ENCODE measurements around the gene SHANK3. TPM values are rescaled to one million over a fixed set of nuclear protein-coding genes. Genes with fewer than 3 reads are reported as not detected.
A peak's percentile ranks its signal among the peaks of the same experiment; 100 is the strongest.

Gene SHANK3
- total and polyA plus RNA-seq, 8 donors: 17.2 to 42.9 (median 23.5) TPM

- Histone ChIP-seq H3K4me1 (peaks cover 5 to 10% of the 10 kb centered on the region in 2 donors), H3K27ac (no peak overlapping the region), H3K9me3 (no peaks in the 10 kb centered on the region), H3K36me3 (peaks cover 0 to 7% of the 10 kb centered on the region in 2 donors), H3K27me3 (no peaks in the 10 kb centered on the region), H3K4me3 (no peak overlapping the region)
- DNase-seq: no peak
- no peak for ATAC-seq
- intact Hi-C loops (cut with DNase I): no loop called here
- TF ChIP-seq CTCF (IDR thresholded peaks at IDR 0.05): no peak
These were observed 21.5 kb downstream of the SHANK3 start for GRCh38 chr22:50694099-50694605.

- peaks cover 0 to 12% of the 10 kb centered on the region in 2 donors for H3K36me3 ChIP-seq
- intact Hi-C loops (cut with DNase I): no loop called here
- H3K27ac ChIP-seq: no peak overlapping the region
- no peaks in the 10 kb centered on the region for H3K9me3 ChIP-seq
- DNase-seq (peak in 2 of 4 donors; percentile 24 to 51), ATAC-seq (no peak)
- no peak overlapping the region for H3K4me3 ChIP-seq
- H3K4me1 ChIP-seq: peaks cover 5 to 15% of the 10 kb centered on the region in 2 donors
- no peaks in the 10 kb centered on the region for H3K27me3 ChIP-seq
- no peak for TF ChIP-seq CTCF (IDR thresholded peaks at IDR 0.05)
These were observed 22.3 kb downstream of the SHANK3 start for GRCh38 chr22:50694766-50695420.

- DNase-seq: peak in 2 of 4 donors; percentile 17 to 37
- no peak for ATAC-seq
- Histone ChIP-seq H3K27me3 (no peaks in the 10 kb centered on the region), H3K27ac (no peak overlapping the region), H3K36me3 (peaks cover 0 to 12% of the 10 kb centered on the region in 2 donors), H3K4me3 (no peak overlapping the region), H3K9me3 (no peaks in the 10 kb centered on the region), H3K4me1 (peaks cover 5 to 22% of the 10 kb centered on the region in 2 donors)
- no peak for TF ChIP-seq CTCF (IDR thresholded peaks at IDR 0.05)
- intact Hi-C loops (cut with DNase I): no loop called here
These were observed 23.0 kb downstream of the SHANK3 start for GRCh38 chr22:50695421-50696250.

- peaks cover 5 to 28% of the 10 kb centered on the region in 2 donors for H3K4me1 ChIP-seq
- peak; percentile 56 for ATAC-seq
- H3K4me3 ChIP-seq: no peak overlapping the region
These were observed 23.7 kb downstream of the SHANK3 start for GRCh38 chr22:50696251-50696798.

More at GRCh38 chr22:50696251-50696798, 23.7 kb downstream of the SHANK3 start:
- Histone ChIP-seq H3K27ac (no peak overlapping the region), H3K9me3 (no peaks in the 10 kb centered on the region), H3K27me3 (no peaks in the 10 kb centered on the region), H3K36me3 (peaks cover 0 to 12% of the 10 kb centered on the region in 2 donors)
- intact Hi-C loops (cut with DNase I): no loop called here
- no peak for TF ChIP-seq CTCF (IDR thresholded peaks at IDR 0.05)
- DNase-seq: peak in 2 of 4 donors; percentile 14 to 29
